ENCODE measurements around the gene NHLRC2. TPM values are rescaled to one million over a fixed set of nuclear protein-coding genes. Genes with fewer than 3 reads are reported as not detected.

The NHLRC2 gene
- total and polyA plus RNA-seq, 2 of the 13 experiments (the other 11 are each of a cell fraction or from before 2014, with no cell fraction given): 7.6 to 12.7 TPM

DNA sequence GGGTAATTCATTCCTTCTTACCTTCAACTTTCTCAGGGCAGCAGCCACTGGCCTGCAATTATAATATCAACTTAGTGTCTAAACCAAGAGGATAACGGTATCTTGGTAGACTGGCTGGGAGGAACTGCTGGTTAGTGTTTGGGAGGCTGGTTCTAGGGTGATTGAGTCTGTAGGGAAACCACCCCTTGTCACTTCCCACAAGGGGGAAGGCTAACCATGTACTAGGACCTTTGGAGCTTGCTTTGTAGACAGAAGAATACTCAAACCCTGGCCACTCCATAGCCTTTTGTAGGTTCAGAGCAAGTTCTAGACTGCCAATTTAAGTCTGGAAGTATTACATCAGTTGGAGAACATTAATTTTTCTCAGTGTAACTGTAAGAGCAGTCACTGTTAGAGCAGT lies 51.3 kb downstream of the NHLRC2 start:
- in situ Hi-C loops (cut with HindIII; ENCODE audit: extremely low pct_ligation_motif_present, low pct_unique_long_range_greater_than_20kb) (no loop called here), intact Hi-C loops (cut with micrococcal nuclease; ENCODE audit: unreplicated experiment) (no loop called here)
- Histone ChIP-seq H3K79me2 (ENCODE audit: insufficient read depth, low read length) (no peaks in the 10 kb centered on the region), H2AFZ (ENCODE audit: low read length) (no peak overlapping the region), H3K4me3 (replicated peaks in 1 of 3; ENCODE audit: insufficient read depth in 1 of 3, low read depth in 2 of 3, low read length in 3 of 3) (no peak overlapping the region), H3K27me3 (ENCODE audit: control insufficient read depth in 1 of 2, insufficient read depth in 2 of 2, low read length in 2 of 2) (no peaks in the 10 kb centered on the region), H3K4me1 (ENCODE audit: insufficient read depth, low read length) (no peaks in the 10 kb centered on the region), H4K20me1 (ENCODE audit: insufficient read depth, low read length) (no peaks in the 10 kb centered on the region), H3K27ac (ENCODE audit: extremely low read length, insufficient read depth, low read length) (no peak overlapping the region), H3K9ac (ENCODE audit: insufficient read depth, low read depth, low read length) (no peak overlapping the region), H3K4me2 (ENCODE audit: low read depth, low read length) (no peak overlapping the region), H3K36me3 (replicated peaks in 1 of 2; ENCODE audit: control insufficient read depth in 1 of 2, insufficient read depth in 2 of 2, low read length in 2 of 2) (peaks cover 7 to 40% of the 10 kb centered on the region in 2 experiments), H3K9me3 (ENCODE audit: low read length) (no peaks in the 10 kb centered on the region)
- ChIA-PET POLR2A (no interaction called here), CTCF (ENCODE audit: low intra/inter-chr PET ratio, low total read pairs) (no interaction called here)
- no peak for FAIRE-seq
- no peak for DNase-seq (ENCODE audit: low spot score)
- BruUV-seq (replicated peaks): no TSS peak
- ATAC-seq: no peak; the same call in 2 of the 3 replicates
- 95% methylated on average over 1 of the region's 1 CpG for WGBS (ENCODE audit: low lambda C conversion rate)
- TF ChIP-seq MYNN (CRISPR knock-in tag; IDR thresholded peaks at IDR 0.05; ENCODE audit: low read depth) (no peak), ZNF780A (CRISPR knock-in tag; IDR thresholded peaks at IDR 0.05) (no peak), SP2 (CRISPR knock-in tag; IDR thresholded peaks at IDR 0.05) (no peak), ZFP36 (IDR thresholded peaks at IDR 0.05; ENCODE audit: borderline replicate concordance, low read depth, low read length, partially characterized antibody) (no peak), ZBTB1 (CRISPR knock-in tag; IDR thresholded peaks at IDR 0.05; ENCODE audit: borderline replicate concordance) (no peak), MLLT10 (CRISPR knock-in tag; IDR thresholded peaks at IDR 0.05) (no peak), ZNF768 (CRISPR knock-in tag; IDR thresholded peaks at IDR 0.05) (no peak), CAMTA2 (CRISPR knock-in tag; IDR thresholded peaks at IDR 0.05; ENCODE audit: borderline replicate concordance) (no peak), MED13 (CRISPR knock-in tag; IDR thresholded peaks at IDR 0.05) (no peak), GPN1 (CRISPR knock-in tag; IDR thresholded peaks at IDR 0.05; ENCODE audit: borderline replicate concordance) (no peak), KDM2A (CRISPR knock-in tag; IDR thresholded peaks at IDR 0.05; ENCODE audit: borderline replicate concordance, low read depth) (no peak), TRIM22 (IDR thresholded peaks at IDR 0.05) (no peak), CBX5 (CRISPR knock-in tag; IDR thresholded peaks at IDR 0.05; ENCODE audit: borderline replicate concordance) (no peak)
